ENCODE results near the gene SCN3A.

The SCN3A gene

GRCh38 chr2:165064743-165065142, 139.1 kb downstream of the SCN3A start:
- Histone ChIP-seq H3K9ac (ENCODE audit: low read depth in 1 of 2, low read length in 2 of 2) (no peak overlapping the region), H3K36me3 (ENCODE audit: control insufficient read depth in 1 of 2, insufficient read depth in 2 of 2, low read length in 2 of 2) (no peaks in the 10 kb centered on the region), H3K27me3 (ENCODE audit: control insufficient read depth in 1 of 2, insufficient read depth in 2 of 2, low read length in 2 of 2) (no peaks in the 10 kb centered on the region), H3K4me3 (ENCODE audit: low read depth in 1 of 2, low read length in 2 of 2) (no peak overlapping the region), H3K27ac (ENCODE audit: low read depth, low read length) (no peak overlapping the region), H3K4me1 (ENCODE audit: control insufficient read depth in 1 of 2, insufficient read depth in 2 of 2, low read length in 2 of 2) (no peaks in the 10 kb centered on the region), H3K9me3 (ENCODE audit: control insufficient read depth in 1 of 2, low read length in 2 of 2) (no peaks in the 10 kb centered on the region)

- H3K9ac ChIP-seq (ENCODE audit: low read depth in 1 of 2, low read length in 2 of 2) = no peak overlapping the region
- no peak overlapping the region for H3K27ac ChIP-seq (ENCODE audit: low read depth, low read length)
- no peaks in the 10 kb centered on the region for H3K27me3 ChIP-seq (ENCODE audit: control insufficient read depth in 1 of 2, insufficient read depth in 2 of 2, low read length in 2 of 2)
- no peaks in the 10 kb centered on the region for H3K4me1 ChIP-seq (ENCODE audit: control insufficient read depth in 1 of 2, insufficient read depth in 2 of 2, low read length in 2 of 2)
- H3K9me3 ChIP-seq (ENCODE audit: control insufficient read depth in 1 of 2, low read length in 2 of 2) = no peaks in the 10 kb centered on the region
- no peak overlapping the region for H3K4me3 ChIP-seq (ENCODE audit: low read depth in 1 of 2, low read length in 2 of 2)
- no peaks in the 10 kb centered on the region for H3K36me3 ChIP-seq (ENCODE audit: control insufficient read depth in 1 of 2, insufficient read depth in 2 of 2, low read length in 2 of 2)
Measured at GRCh38 chr2:165060411-165060810, 143.4 kb downstream of the SCN3A start.

- Histone ChIP-seq H3K27ac (ENCODE audit: low read depth, low read length) (no peak overlapping the region), H3K4me3 (ENCODE audit: low read depth in 1 of 2, low read length in 2 of 2) (no peak overlapping the region), H3K36me3 (ENCODE audit: control insufficient read depth in 1 of 2, insufficient read depth in 2 of 2, low read length in 2 of 2) (no peaks in the 10 kb centered on the region), H3K27me3 (ENCODE audit: control insufficient read depth in 1 of 2, insufficient read depth in 2 of 2, low read length in 2 of 2) (no peaks in the 10 kb centered on the region), H3K9ac (ENCODE audit: low read depth in 1 of 2, low read length in 2 of 2) (no peak overlapping the region), H3K9me3 (ENCODE audit: control insufficient read depth in 1 of 2, low read length in 2 of 2) (no peaks in the 10 kb centered on the region), H3K4me1 (ENCODE audit: control insufficient read depth in 1 of 2, insufficient read depth in 2 of 2, low read length in 2 of 2) (no peaks in the 10 kb centered on the region)
Measured at GRCh38 chr2:165058476-165059265, 145.2 kb downstream of the SCN3A start.

GRCh38 chr2:165057931-165058330, 145.9 kb downstream of the SCN3A start:
- H3K9me3 ChIP-seq (ENCODE audit: control insufficient read depth in 1 of 2, low read length in 2 of 2) = no peaks in the 10 kb centered on the region
- H3K27ac ChIP-seq (ENCODE audit: low read depth, low read length) = no peak overlapping the region

GRCh38 chr2:165057308-165057707, 146.5 kb downstream of the SCN3A start:
- Histone ChIP-seq H3K27ac (ENCODE audit: low read depth, low read length) (no peak overlapping the region), H3K27me3 (ENCODE audit: control insufficient read depth in 1 of 2, insufficient read depth in 2 of 2, low read length in 2 of 2) (no peaks in the 10 kb centered on the region), H3K4me1 (ENCODE audit: control insufficient read depth in 1 of 2, insufficient read depth in 2 of 2, low read length in 2 of 2) (no peaks in the 10 kb centered on the region), H3K9me3 (ENCODE audit: control insufficient read depth in 1 of 2, low read length in 2 of 2) (no peaks in the 10 kb centered on the region), H3K36me3 (ENCODE audit: control insufficient read depth in 1 of 2, insufficient read depth in 2 of 2, low read length in 2 of 2) (no peaks in the 10 kb centered on the region), H3K4me3 (ENCODE audit: low read depth in 1 of 2, low read length in 2 of 2) (no peak overlapping the region), H3K9ac (ENCODE audit: low read depth in 1 of 2, low read length in 2 of 2) (no peak overlapping the region)

More at GRCh38 chr2:165057931-165058330, 145.9 kb downstream of the SCN3A start:
- Histone ChIP-seq H3K27me3 (ENCODE audit: control insufficient read depth in 1 of 2, insufficient read depth in 2 of 2, low read length in 2 of 2) (no peaks in the 10 kb centered on the region), H3K4me1 (ENCODE audit: control insufficient read depth in 1 of 2, insufficient read depth in 2 of 2, low read length in 2 of 2) (no peaks in the 10 kb centered on the region), H3K9ac (ENCODE audit: low read depth in 1 of 2, low read length in 2 of 2) (no peak overlapping the region), H3K4me3 (ENCODE audit: low read depth in 1 of 2, low read length in 2 of 2) (no peak overlapping the region), H3K36me3 (ENCODE audit: control insufficient read depth in 1 of 2, insufficient read depth in 2 of 2, low read length in 2 of 2) (no peaks in the 10 kb centered on the region)

- Histone ChIP-seq H3K27me3 (ENCODE audit: control insufficient read depth in 1 of 2, insufficient read depth in 2 of 2, low read length in 2 of 2) (no peaks in the 10 kb centered on the region), H3K27ac (ENCODE audit: low read depth, low read length) (no peak overlapping the region), H3K4me1 (ENCODE audit: control insufficient read depth in 1 of 2, insufficient read depth in 2 of 2, low read length in 2 of 2) (no peaks in the 10 kb centered on the region), H3K9me3 (ENCODE audit: control insufficient read depth in 1 of 2, low read length in 2 of 2) (no peaks in the 10 kb centered on the region), H3K4me3 (ENCODE audit: low read depth in 1 of 2, low read length in 2 of 2) (no peak overlapping the region), H3K36me3 (ENCODE audit: control insufficient read depth in 1 of 2, insufficient read depth in 2 of 2, low read length in 2 of 2) (no peaks in the 10 kb centered on the region), H3K9ac (ENCODE audit: low read depth in 1 of 2, low read length in 2 of 2) (no peak overlapping the region)
Measured at GRCh38 chr2:165056564-165056963, 147.3 kb downstream of the SCN3A start.

GRCh38 chr2:165055082-165055851, 148.6 kb downstream of the SCN3A start:
- no peak overlapping the region for H3K9ac ChIP-seq (ENCODE audit: low read depth in 1 of 2, low read length in 2 of 2)
- no peaks in the 10 kb centered on the region for H3K4me1 ChIP-seq (ENCODE audit: control insufficient read depth in 1 of 2, insufficient read depth in 2 of 2, low read length in 2 of 2)
- H3K4me3 ChIP-seq (ENCODE audit: low read depth in 1 of 2, low read length in 2 of 2) = no peak overlapping the region
- H3K27me3 ChIP-seq (ENCODE audit: control insufficient read depth in 1 of 2, insufficient read depth in 2 of 2, low read length in 2 of 2) = no peaks in the 10 kb centered on the region
- H3K27ac ChIP-seq (ENCODE audit: low read depth, low read length) = no peak overlapping the region
- H3K9me3 ChIP-seq (ENCODE audit: control insufficient read depth in 1 of 2, low read length in 2 of 2) = no peaks in the 10 kb centered on the region
- H3K36me3 ChIP-seq (ENCODE audit: control insufficient read depth in 1 of 2, insufficient read depth in 2 of 2, low read length in 2 of 2) = no peaks in the 10 kb centered on the region

GRCh38 chr2:165054652-165055051, 149.2 kb downstream of the SCN3A start:
- no peaks in the 10 kb centered on the region for H3K27me3 ChIP-seq (ENCODE audit: control insufficient read depth in 1 of 2, insufficient read depth in 2 of 2, low read length in 2 of 2)
- H3K4me3 ChIP-seq (ENCODE audit: low read depth in 1 of 2, low read length in 2 of 2) = no peak overlapping the region
- H3K9ac ChIP-seq (ENCODE audit: low read depth in 1 of 2, low read length in 2 of 2) = no peak overlapping the region
- no peaks in the 10 kb centered on the region for H3K9me3 ChIP-seq (ENCODE audit: control insufficient read depth in 1 of 2, low read length in 2 of 2)
- no peak overlapping the region for H3K27ac ChIP-seq (ENCODE audit: low read depth, low read length)
- no peaks in the 10 kb centered on the region for H3K4me1 ChIP-seq (ENCODE audit: control insufficient read depth in 1 of 2, insufficient read depth in 2 of 2, low read length in 2 of 2)
- no peaks in the 10 kb centered on the region for H3K36me3 ChIP-seq (ENCODE audit: control insufficient read depth in 1 of 2, insufficient read depth in 2 of 2, low read length in 2 of 2)

- Histone ChIP-seq H3K4me3 (ENCODE audit: low read depth in 1 of 2, low read length in 2 of 2) (no peak overlapping the region), H3K9ac (ENCODE audit: low read depth in 1 of 2, low read length in 2 of 2) (no peak overlapping the region), H3K27ac (ENCODE audit: low read depth, low read length) (no peak overlapping the region), H3K4me1 (ENCODE audit: control insufficient read depth in 1 of 2, insufficient read depth in 2 of 2, low read length in 2 of 2) (no peaks in the 10 kb centered on the region), H3K27me3 (ENCODE audit: control insufficient read depth in 1 of 2, insufficient read depth in 2 of 2, low read length in 2 of 2) (no peaks in the 10 kb centered on the region), H3K9me3 (ENCODE audit: control insufficient read depth in 1 of 2, low read length in 2 of 2) (no peaks in the 10 kb centered on the region), H3K36me3 (ENCODE audit: control insufficient read depth in 1 of 2, insufficient read depth in 2 of 2, low read length in 2 of 2) (no peaks in the 10 kb centered on the region)
Measured at GRCh38 chr2:165044505-165045303, 159.1 kb downstream of the SCN3A start.
